Stomach (tissue), 4 donors: ENCODE measurements around the gene HIGD1C.

Experiments used
- CTCF ChIP-seq, 7 experiments: fragments of 450-650 bp in 4 of 7; fragments of 200-600 bp in 3 of 7; sonication (generic) in 3 of 7; IDR thresholded peaks; one replicate each; pipeline ENCODE4 v1.5.1; 2016 to 2019; ENCODE audit warnings: antibody characterized with exemption in 7 of 7, control low read depth in 2 of 7, mild to moderate bottlenecking in 1 of 7
- EP300 ChIP-seq: sonication (generic); formaldehyde crosslinking; IDR thresholded peaks from one replicate; pipeline ENCODE4 v1.6.1; 2017; ENCODE audit warnings: antibody characterized with exemption
- POLR2A ChIP-seq, 4 donors: fragments of 450-650 bp; IDR thresholded peaks; one replicate each; pipeline ENCODE4 v1.6.1; 2016; ENCODE audit warnings: antibody characterized with exemption in 4 of 4, control low read depth in 2 of 4, mild to moderate bottlenecking in 1 of 4, moderate library complexity in 1 of 4
- POLR2AphosphoS5 ChIP-seq, 3 donors: sonication (generic); formaldehyde crosslinking; IDR thresholded peaks; one replicate each; pipeline ENCODE4 v1.6.1; 2016; ENCODE audit warnings: antibody characterized with exemption in 3 of 3

GRCh38 chr12:50925920-50926319 is 26.4 kb upstream of the HIGD1C start:
- TF ChIP-seq EP300: no peak
- TF ChIP-seq CTCF (IDR thresholded peaks at IDR 0.05): no peak
- no peak for TF ChIP-seq POLR2A (IDR thresholded peaks at IDR 0.05)
- TF ChIP-seq POLR2AphosphoS5 (IDR thresholded peaks at IDR 0.05): no peak
